Activated CD8-positive, alpha-beta memory T cell treated with anti-CD3 and anti-CD28 coated beads, Interleukin-2, amount 50 U/mL, for 4 hours (primary cell): ENCODE data around the gene NCOA1.
"Not testable (repeated sequence)": the region's sequence is repeated elsewhere in the genome, so short reads cannot be mapped to it uniquely, and the experiment has no call there.

Experiments
- DNase-seq: peaks from one replicate; pipeline ENCODE4 v3.0.0-alpha.2; 2020

NCOA1 gene

DNA sequence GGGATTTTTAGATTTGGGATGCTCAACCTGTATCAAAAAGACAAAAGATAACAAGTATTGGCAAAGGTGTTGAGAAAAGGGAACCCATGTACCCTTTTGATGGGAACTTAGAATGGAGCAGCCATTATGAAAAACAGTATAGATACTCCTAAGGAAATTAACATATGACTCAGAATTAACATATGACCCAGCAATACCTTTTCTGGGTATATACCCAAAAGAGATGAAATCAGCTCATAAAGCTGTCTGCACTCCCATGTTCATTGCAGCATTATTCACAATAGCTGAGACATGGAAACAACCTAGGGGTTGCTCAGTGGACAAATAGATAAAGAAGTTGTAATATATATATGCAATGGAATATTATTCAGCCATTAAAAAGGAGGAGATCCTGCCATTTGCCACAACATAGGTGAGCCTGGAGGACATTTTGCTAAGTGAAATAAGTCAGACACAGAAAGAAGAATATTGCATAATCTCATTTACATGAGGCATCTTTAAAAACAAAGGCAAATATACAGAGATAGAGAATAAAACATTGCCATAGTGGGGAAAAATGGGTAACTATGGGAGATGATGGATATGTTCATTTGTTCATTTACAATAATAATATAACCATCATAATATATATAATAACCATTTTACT is 160.1 kb downstream of the NCOA1 start:
- DNase-seq: no peak

DNA sequence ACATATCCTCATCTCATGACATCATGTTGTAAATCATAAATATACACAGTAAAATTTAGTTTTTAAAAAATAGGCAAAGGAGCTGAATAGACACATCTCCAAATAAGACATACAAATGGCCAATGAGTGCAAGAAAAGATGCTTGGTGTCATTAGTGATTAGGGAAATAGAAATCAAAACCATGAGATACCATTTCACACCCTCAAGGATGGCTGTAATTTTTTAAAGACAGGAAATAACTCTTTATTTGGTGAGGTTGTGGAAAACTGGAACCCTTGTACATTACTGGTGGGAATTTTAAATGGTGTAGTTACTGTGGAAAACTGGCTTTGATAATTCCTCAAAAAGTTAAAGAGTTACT is 160.6 kb downstream of the NCOA1 start:
- DNase-seq: no peak

DNA sequence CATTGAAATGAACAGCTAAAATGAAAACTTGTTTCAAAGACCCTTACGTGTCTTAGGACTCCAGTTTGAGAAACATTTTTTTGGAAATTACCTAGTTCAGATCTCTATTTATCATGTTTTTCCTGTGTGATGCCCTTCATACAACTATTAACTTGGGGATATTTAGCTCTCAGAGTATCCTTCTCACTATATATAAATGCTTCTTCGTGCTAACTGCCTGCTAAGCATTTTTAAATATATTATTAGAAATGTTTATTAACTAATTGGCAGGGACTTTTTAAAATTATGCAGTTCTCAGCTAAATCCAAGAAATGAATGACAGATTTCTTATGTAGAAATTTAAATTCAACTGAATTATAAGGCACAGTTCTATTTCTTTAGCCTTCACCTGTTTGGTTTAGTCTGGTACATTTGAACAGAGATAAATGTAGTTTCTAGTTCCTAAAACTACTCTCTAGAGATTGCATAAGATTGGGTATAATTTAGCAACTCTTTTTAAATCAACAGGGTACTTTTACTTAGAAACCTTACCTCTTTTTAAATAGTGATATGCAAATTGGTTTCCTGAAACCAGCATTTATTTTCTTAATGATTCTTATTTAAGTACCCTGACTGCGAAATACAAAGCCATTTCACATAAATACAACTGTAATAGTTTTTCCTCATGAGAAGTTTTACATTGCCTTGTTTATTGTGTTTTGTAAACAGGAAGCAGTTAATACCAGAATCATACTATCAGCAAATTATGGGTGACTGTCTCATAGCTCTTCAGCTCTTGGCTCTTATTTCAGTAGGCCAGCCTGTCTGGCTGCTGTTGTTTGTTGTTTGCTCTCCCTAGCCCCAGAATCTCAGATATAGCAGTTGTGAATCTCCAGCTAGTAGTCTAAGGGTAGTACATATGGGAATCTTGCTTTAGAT is 161.5 kb downstream of the NCOA1 start:
- no peak for DNase-seq

DNA sequence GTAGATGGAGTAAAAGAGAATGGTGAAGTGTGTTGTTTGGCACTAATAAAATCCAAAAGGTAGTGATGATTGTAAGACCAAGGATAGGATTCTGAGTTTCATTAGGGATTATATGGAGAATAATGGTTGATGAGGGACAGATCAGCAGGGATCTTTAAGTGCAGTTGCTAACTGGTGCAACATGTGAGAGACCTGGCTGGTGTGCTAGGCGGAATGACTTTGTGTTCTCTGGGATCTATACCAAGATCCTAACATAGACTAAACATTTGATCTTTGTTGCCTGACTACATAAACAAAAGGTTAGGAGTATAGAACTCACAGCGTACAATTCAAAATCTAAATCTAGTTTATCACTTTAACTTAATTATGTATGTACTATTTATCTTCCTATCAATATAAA is 166.8 kb downstream of the NCOA1 start:
- no peak for DNase-seq

DNA sequence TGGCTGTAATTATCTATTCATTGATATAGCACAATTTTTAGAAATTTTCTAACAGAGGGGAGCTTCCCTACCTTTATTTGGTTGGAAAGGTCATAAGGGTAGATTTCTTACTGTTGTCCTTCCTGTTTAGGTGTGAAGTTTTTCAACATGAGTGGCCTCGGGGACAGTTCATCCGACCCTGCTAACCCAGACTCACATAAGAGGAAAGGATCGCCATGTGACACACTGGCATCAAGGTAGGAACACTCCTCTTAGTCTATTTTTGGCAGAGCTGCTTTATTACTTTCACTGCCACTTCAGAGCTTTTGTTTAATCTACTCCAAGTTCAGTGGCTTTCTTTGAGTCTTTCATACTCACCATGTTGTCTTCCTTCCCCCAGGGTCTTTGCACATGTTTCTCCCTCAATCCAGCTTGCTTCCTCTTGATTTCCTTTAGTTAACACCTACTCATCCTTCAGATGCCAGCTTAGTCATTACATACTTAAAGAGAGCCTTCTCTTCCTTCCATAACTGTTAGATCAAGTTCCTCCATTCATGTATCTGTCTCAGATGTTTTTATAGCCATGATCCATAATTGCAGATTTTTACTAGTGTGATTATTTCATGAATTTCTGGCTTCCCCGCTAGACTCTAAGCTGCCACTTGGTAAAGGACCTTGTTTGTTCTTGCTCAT is 167.6 kb downstream of the NCOA1 start:
- no peak for DNase-seq

DNA sequence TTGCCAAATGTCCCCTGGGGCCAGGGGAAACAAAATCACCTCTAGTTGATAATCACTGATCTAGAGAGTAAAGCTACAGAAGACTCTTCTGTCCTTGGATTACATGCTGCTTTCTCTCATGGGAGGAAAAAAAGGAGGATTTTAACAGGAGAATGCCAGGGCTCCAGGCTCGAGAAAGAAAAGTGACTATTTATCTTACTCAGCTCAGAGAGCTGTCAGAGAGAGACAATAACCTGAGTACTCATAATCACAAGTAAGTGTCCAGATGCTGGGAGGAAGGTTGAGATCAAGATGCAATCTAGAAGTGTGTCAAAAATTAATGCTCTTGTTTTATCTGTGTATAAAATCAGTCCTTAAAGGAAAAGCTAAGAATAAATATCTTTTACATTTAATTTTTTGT is 168.8 kb downstream of the NCOA1 start:
- no peak for DNase-seq

DNA sequence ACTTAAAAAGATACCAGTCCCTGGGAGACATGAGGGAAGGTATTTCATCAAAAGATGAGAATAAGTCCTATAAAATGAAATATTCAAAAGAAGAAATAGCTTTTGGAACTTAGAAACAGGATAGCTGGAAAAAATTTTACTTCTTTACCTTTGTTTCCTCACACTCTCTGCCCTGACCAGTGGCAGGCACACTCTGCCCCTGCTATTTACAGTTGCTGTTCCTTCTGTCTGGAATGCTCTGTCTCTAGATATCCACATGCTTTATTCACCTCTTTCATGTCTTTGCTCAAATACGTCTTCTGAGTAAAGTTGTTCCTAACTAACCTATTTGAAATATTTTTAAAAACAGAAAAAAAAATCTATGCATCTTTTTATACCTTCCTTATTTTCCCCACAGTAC is 176.5 kb downstream of the NCOA1 start:
- no peak for DNase-seq

DNA sequence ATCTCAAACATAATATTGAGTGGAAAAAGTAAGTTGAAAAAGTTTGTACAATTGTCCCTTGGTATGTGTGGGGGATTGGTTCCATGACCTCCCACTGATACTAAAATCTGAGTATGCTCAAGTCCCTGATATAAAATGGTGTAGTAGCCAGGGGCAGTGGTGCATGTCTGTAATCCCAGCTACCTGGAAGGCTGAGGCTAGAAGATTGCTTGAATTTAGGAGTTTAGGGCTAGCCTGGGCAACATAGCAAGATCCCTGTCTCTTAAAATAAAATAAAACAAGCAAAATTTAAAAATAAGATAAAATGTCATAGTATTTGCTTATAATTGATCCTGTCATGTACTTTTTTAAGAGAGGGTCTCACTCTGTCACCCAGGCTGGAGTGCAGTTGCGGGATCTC is 180.2 kb downstream of the NCOA1 start:
- DNase-seq: no peak

DNA sequence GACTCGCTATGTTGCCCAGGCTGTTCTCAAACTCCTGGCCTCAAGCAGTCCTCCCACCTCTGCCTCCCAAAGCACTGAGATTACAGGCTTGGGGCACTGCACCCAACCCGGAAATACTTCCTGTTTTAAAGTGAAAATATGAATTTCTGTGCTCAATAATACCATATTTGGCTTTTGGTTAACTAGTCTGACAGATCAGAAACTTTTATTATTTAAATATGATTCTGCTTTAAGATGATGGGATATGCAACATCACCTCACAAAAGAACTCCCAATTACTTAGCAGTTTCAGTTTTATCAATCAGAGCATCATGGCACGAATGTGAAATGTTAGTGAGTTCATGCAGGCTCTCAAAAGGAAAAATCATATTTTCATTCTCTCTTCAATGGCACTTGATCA is 181.5 kb downstream of the NCOA1 start:
- no peak for DNase-seq

DNA sequence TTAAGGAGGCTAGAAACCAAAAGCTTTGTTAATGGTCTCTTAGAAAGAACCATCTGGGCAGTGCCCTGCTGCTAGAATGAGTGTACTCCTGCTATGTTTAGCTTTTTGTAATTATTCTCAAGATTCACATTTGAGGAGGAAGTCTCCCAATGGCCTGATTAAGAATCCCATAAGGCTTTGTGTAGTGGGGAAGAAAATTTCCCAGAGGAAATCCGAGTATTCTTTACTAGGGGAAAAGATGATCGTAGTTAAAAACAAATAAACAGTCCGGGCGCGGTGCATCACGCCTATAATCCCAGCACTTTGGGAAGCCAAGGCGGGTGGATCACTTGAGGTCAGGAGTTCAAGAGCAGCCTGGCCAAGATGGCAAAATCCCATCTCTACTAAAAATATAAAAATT is 184.3 kb downstream of the NCOA1 start:
- DNase-seq: no peak

DNA sequence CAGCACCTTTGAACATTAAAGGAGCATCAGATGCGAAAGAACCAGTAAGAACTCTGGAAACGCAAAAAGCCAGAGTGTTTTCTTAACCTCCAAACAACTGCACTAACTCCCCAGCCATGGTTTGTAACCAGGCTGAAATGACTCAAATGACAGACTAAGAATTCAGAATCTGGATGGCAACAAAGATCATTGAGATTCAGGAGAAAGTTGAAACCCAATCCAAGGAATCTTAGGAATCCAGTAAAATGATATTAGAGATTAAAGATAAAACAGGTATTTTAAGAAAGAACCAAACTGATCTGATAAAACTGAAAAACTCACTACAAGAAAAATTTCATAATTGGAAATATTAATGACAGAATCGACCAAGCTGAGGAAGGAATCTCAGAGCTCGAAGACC is 185.4 kb downstream of the NCOA1 start:
- DNase-seq: no peak

DNA sequence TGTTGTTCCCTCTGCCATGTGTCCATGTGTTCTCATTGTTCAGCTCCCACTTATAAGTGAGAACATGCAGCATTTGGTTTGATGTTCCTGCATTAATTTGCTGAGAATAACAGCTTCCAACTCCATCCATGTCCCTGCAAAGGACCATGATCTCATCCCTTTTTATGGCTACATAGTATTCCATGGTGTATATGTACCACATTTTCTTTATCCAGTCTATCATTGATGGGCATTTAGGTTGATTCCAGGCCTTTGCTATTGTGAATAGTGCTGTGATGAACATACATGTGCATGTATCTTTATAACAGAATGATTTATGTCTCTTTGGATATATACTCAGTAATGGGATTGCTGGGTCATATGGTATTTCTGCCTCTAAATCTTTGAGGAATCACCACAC is 187.0 kb downstream of the NCOA1 start:
- not testable (repeated sequence) for DNase-seq

DNA sequence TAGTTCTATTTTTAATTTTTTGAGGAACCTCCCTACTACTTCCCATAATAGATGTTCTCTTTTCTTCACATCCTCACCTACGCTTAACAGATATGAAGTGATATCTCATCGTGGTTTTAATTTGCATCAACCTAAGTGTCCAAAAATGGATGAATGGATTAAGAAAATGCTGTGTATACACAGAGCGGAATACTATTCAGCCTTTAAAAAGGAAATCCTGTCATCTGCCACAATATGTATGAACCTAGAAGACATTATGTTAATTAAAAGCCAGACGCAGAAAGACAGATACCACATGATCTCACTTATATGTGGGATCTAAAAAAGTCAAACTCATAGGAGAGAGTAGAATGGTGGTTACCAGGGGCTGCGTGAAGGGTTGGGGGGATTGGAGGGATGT is 189.1 kb downstream of the NCOA1 start:
- no peak for DNase-seq

DNA sequence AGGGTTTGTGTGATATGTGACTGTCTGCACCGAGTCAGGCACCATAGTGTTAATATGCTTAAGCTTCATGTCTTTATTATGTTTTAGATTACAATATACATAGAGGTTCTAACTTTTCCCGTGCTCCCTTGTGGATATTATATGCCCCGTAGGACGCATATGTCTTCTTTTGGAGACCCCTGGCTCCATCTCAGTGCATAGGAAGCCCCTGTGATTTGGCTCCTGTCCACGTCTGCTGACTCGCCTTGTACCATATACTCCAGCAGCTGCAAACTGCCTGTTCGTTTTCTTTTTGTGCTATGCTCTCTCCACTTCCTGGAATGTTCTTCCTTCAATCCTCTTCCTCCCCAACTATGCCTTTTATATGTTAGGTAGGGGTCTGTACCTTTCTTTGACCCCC is 191.2 kb downstream of the NCOA1 start:
- no peak for DNase-seq

DNA sequence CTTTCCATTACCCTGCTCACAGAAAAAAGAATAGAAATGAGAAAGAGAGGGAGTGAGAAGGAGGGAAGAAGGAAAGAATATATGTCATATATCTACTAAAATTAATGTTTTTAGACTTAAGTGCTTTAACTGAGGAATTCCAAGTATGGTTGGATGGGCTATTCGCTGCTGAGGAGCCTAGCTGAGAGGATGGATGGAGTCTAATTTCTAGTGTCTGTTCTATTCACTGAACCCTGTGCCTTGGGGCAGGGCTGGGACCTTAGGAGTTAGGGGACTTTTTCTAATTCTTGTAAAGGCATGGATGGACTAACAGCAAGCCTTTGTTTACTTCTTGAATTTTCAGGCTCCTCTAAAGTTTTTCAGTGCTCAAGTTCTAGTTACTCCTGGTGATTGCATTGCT is 192.4 kb downstream of the NCOA1 start:
- DNase-seq: no peak

DNA sequence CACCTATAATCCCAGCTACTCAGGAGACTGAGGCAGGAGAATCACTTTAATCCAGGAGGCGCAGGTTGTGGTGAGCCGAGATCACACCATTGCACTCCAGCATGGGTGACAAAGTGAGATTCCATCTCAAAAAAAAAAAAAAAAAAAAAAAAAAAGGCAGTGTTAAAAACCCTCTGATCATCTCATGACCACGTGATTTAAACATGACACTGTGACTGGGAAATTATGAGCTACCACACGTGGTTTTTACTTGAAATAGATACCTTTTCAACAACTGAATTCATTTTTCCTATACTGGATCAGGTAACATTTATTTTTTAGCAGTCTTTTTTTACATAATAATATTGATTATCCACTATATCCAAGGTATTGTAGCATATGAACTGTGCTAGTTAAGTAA is 199.5 kb downstream of the NCOA1 start:
- DNase-seq: no peak

DNA sequence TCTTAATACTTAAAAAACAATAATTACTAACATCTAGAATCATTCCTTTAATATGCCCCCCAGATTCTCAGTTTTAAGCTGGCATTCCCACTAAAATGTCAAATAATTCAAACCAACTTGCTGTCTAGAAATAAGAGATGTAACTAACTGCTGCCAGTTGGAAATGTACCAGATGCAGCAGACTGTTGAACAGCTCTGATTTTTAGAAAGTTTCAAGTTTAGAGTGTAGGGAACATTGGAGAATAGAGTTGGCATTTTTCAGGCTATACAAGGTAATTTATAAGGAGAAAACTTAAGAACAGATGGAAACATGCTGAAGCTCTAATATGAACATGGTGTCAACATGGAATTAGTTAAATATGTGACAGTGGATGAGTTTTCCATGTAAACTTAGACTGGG is 200.8 kb downstream of the NCOA1 start:
- DNase-seq: no peak

DNA sequence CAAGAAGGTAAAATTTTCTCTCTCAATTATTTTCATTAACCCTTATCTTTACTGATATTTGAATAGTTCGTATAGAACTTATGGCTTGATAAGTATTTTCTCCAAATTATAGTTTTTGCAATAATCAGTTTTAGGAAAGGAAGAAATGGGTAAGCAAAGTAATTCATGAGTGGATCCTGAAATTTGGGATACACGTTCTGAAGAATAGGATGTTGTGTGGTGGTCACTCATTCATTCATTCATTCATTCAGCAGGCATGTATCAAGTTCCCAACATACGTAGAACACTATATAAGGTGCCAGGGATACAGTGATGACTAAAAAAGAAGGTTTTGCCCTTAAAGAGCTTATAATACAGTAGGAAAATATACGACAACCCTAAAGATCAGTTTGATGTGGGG is 206.7 kb downstream of the NCOA1 start:
- no peak for DNase-seq

DNA sequence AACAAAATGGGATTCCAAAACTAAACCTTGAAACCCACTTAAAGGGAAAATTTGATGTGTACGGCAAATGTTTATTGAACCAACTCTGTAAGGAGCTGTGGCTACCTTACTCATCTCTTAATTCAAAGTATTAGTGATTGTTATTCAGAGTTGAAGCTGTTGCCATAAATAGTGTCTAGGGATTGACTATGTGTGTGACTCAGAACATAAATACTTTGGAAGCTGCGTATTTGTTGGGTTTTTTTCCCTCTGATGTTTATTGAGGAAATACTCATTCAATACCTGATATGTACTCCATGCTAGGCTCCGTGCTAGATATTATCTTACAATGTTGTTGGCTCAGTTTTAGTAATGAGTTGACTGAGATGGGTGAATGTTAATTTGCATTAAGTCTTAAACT is 211.7 kb downstream of the NCOA1 start:
- no peak for DNase-seq

DNA sequence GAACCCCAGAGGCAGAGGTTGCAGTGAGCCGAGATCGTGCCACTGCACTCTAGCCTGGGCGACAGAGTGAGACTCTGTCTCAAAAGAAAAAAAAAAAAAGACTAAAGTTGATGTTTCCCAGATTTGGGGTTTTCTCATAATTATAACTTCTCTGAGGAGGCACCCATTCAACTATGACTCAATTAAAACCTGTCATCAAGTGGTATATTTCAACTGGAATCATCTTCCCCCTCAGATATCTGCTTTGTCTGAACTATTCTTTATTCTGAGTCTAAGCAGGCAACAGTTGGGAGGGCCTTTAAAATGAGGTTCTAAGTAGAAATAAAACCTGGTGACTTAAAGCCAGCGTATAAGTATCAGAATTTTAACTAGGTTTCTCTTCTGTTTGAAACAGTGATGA is 213.6 kb downstream of the NCOA1 start:
- no peak for DNase-seq

DNA sequence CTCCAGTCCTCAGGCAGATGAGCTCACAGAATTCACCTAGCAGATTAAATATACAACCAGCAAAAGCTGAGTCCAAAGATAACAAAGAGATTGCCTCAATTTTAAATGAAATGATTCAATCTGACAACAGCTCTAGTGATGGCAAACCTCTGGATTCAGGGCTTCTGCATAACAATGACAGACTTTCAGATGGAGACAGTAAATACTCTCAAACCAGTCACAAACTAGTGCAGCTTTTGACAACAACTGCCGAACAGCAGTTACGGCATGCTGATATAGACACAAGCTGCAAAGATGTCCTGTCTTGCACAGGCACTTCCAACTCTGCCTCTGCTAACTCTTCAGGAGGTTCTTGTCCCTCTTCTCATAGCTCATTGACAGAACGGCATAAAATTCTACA is 216.1 kb downstream of the NCOA1 start:
- DNase-seq: no peak

DNA sequence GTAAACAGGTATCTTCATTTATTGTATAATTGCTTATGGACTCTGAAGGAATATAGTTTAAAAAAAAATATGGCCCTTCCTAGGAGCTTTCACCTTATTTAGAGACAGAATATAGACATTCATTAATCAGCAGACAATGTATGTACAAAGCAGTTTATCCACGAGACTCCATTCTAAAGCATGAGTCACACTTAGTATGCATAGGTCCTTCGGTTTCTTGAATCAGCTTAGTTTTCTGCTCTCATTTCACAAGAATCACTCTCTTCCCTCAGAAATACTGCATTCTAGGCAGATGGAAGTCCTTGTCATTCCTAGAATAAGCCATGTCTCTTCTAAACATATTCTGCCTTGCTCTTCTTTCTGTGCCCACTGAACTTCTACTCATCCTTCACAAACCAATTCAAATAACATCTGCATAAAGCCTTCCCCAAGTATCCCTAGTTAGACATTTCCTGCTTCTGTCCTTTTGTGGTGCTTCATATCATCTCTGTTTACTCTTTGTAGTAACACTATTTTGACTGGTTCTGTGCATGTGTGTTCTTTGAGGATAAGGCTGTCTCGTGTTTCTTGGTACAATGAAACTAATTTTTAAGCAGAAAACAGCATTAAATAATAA is 217.6 kb downstream of the NCOA1 start:
- DNase-seq: no peak

DNA sequence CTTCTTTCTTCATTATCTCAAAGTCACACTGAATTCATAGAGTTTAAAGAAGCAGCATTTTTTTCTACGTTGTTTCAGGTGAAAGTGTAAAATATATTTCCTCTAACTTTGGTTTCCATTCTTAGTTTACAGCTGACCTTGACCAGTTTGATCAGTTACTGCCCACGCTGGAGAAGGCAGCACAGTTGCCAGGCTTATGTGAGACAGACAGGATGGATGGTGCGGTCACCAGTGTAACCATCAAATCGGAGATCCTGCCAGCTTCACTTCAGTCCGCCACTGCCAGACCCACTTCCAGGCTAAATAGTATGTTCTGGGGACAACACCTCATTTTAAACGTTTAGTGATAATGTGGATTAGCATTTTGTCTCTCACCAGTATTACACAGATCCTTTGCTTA is 219.8 kb downstream of the NCOA1 start:
- no peak for DNase-seq

DNA sequence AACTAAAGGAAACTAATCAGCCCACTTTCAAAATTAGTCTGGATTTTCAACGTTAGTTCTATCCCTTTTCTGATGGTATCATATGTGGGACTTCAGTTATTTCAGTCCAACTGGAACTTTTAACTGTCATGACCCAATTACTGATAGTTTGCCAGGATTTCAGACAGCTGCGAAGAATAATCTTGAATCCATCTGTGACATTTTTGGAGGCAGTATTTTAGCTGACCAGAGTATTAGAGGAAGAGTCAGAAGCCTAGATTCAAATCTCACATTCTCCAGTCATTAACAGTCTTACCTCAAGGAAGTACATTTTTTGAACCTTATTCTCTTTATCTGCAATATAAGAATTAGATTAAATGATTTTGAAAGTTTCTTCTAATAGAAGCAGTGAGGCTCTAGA is 220.8 kb downstream of the NCOA1 start:
- DNase-seq: no peak
